Activated T-helper 17 cell treated with anti-CD3 and anti-CD28 coated beads, Interleukin-2, amount 50 U/mL, for 72 hours (primary cell): ENCODE results near the gene TRABD2A. TPM values are rescaled to one million over a fixed set of nuclear protein-coding genes. Genes with fewer than 3 reads are reported as not detected.
"Not testable (repeated sequence)": the region's sequence is repeated elsewhere in the genome, so short reads cannot be mapped to it uniquely, and the experiment has no call there.

ENCODE experiments used
- ATAC-seq: fragments of 150-1000 bp; cut with Tn5 transposase; replicated peaks from 2 replicates; pipeline ENCODE4 v1.10.0; 2021; ENCODE audit warnings: mild to moderate bottlenecking, moderate library complexity
- H3K27ac Mint-ChIP-seq: one replicate; pipeline ENCODE4 v1.8.0; 2022; ENCODE audit warnings: mixed read lengths
- H3K27me3 Mint-ChIP-seq: one replicate; pipeline ENCODE4 v1.8.0; 2022; ENCODE audit warnings: mixed read lengths
- H3K36me3 Mint-ChIP-seq: one replicate; pipeline ENCODE4 v1.8.0; 2022; ENCODE audit warnings: low read depth, mild to moderate bottlenecking, mixed read lengths
- H3K4me1 Mint-ChIP-seq: one replicate; pipeline ENCODE4 v1.8.0; 2022; ENCODE audit warnings: mixed read lengths
- H3K4me3 Mint-ChIP-seq: one replicate; pipeline ENCODE4 v1.8.0; 2022; ENCODE audit warnings: mild to moderate bottlenecking, mixed read lengths
- H3K9me3 Mint-ChIP-seq: one replicate; pipeline ENCODE4 v1.8.0; 2022; ENCODE audit warnings: mixed read lengths
- total RNA-seq, 2 donors: library from RNA; stranded (reverse); gene quantifications; one replicate each; pipeline ENCODE4 v1.2.3, GENCODE V29; 2022

Gene TRABD2A
- total RNA-seq, 2 donors from 2014 or later = 28.6 to 32.3 TPM

- Mint-ChIP-seq H3K9me3 (peaks cover 5% of the 10 kb centered on the region), H3K4me3 (peak overlapping the region; percentile 89), H3K4me1 (peaks cover 46% of the 10 kb centered on the region), H3K36me3 (peaks cover 20% of the 10 kb centered on the region), H3K27me3 (no peaks in the 10 kb centered on the region), H3K27ac (peak overlapping the region; percentile 86)
- ATAC-seq = no peak
Measured at GRCh38 chr2:84878896-84879583, 1.8 kb downstream of the TRABD2A start.

- H3K9me3 Mint-ChIP-seq = peaks cover 5% of the 10 kb centered on the region
- peaks cover 23% of the 10 kb centered on the region for H3K36me3 Mint-ChIP-seq
- H3K27me3 Mint-ChIP-seq = no peaks in the 10 kb centered on the region
- no peak for ATAC-seq
- H3K27ac Mint-ChIP-seq = peak overlapping the region; percentile 85
- H3K4me1 Mint-ChIP-seq = peaks cover 46% of the 10 kb centered on the region
- H3K4me3 Mint-ChIP-seq = peak overlapping the region; percentile 89
Measured at GRCh38 chr2:84878459-84878858, 2.4 kb downstream of the TRABD2A start.

GRCh38 chr2:84876369-84876768 is 4.5 kb downstream of the TRABD2A start:
- H3K27ac Mint-ChIP-seq = peak overlapping the region; percentile 85
- peak overlapping the region; percentile 89 for H3K4me3 Mint-ChIP-seq
- peaks cover 42% of the 10 kb centered on the region for H3K4me1 Mint-ChIP-seq
- peaks cover 5% of the 10 kb centered on the region for H3K9me3 Mint-ChIP-seq
- H3K27me3 Mint-ChIP-seq = no peaks in the 10 kb centered on the region
- no peak for ATAC-seq
- peaks cover 25% of the 10 kb centered on the region for H3K36me3 Mint-ChIP-seq

GRCh38 chr2:84875619-84876018 is 5.3 kb downstream of the TRABD2A start:
- peak overlapping the region; percentile 89 for H3K4me3 Mint-ChIP-seq
- H3K27ac Mint-ChIP-seq = peak overlapping the region; percentile 85
- not testable (repeated sequence) for ATAC-seq, H3K27me3 Mint-ChIP-seq, H3K9me3 Mint-ChIP-seq
- H3K4me1 Mint-ChIP-seq = peaks cover 45% of the 10 kb centered on the region
- peaks cover 27% of the 10 kb centered on the region for H3K36me3 Mint-ChIP-seq

- H3K4me3 Mint-ChIP-seq = peak overlapping the region; percentile 89
- peak overlapping the region; percentile 85 for H3K27ac Mint-ChIP-seq
- H3K4me1 Mint-ChIP-seq = peaks cover 49% of the 10 kb centered on the region
- H3K9me3 Mint-ChIP-seq = peaks cover 5% of the 10 kb centered on the region
- H3K36me3 Mint-ChIP-seq = peaks cover 27% of the 10 kb centered on the region
- ATAC-seq = no peak
- no peaks in the 10 kb centered on the region for H3K27me3 Mint-ChIP-seq
Measured at GRCh38 chr2:84875213-84875560, 5.7 kb downstream of the TRABD2A start.

GRCh38 chr2:84874381-84875212 is 6.3 kb downstream of the TRABD2A start:
- peak overlapping the region; percentile 85 for H3K27ac Mint-ChIP-seq
- peaks cover 31% of the 10 kb centered on the region for H3K36me3 Mint-ChIP-seq
- ATAC-seq = peak; percentile 62
- H3K9me3 Mint-ChIP-seq = peaks cover 5% of the 10 kb centered on the region
- H3K4me3 Mint-ChIP-seq = peak overlapping the region; percentile 89
- H3K27me3 Mint-ChIP-seq = no peaks in the 10 kb centered on the region
- peaks cover 53% of the 10 kb centered on the region for H3K4me1 Mint-ChIP-seq

- Mint-ChIP-seq H3K36me3 (peaks cover 37% of the 10 kb centered on the region), H3K4me1 (peaks cover 53% of the 10 kb centered on the region), H3K27ac (no peak overlapping the region), H3K27me3 (no peaks in the 10 kb centered on the region), H3K4me3 (peak overlapping the region; percentile 89), H3K9me3 (peaks cover 5% of the 10 kb centered on the region)
- no peak for ATAC-seq
Measured at GRCh38 chr2:84873350-84873749, 7.5 kb downstream of the TRABD2A start.

GRCh38 chr2:84872691-84873090 is 8.2 kb downstream of the TRABD2A start:
- Mint-ChIP-seq H3K27ac (peak overlapping the region; percentile 66), H3K36me3 (peaks cover 37% of the 10 kb centered on the region), H3K4me1 (peaks cover 48% of the 10 kb centered on the region)
- not testable (repeated sequence) for H3K4me3 Mint-ChIP-seq, ATAC-seq, H3K27me3 Mint-ChIP-seq, H3K9me3 Mint-ChIP-seq

GRCh38 chr2:84870306-84870705 is 10.6 kb downstream of the TRABD2A start:
- Mint-ChIP-seq H3K27me3 (no peaks in the 10 kb centered on the region), H3K4me1 (peaks cover 29% of the 10 kb centered on the region), H3K4me3 (peak overlapping the region; percentile 48), H3K36me3 (peaks cover 35% of the 10 kb centered on the region), H3K9me3 (peaks cover 5% of the 10 kb centered on the region), H3K27ac (peak overlapping the region; percentile 83)
- ATAC-seq = no peak

GRCh38 chr2:84868327-84868726 is 12.6 kb downstream of the TRABD2A start:
- H3K27me3 Mint-ChIP-seq, ATAC-seq, H3K4me3 Mint-ChIP-seq, H3K9me3 Mint-ChIP-seq: not testable (repeated sequence)
- peak overlapping the region; percentile 46 for H3K27ac Mint-ChIP-seq
- H3K4me1 Mint-ChIP-seq = peaks cover 26% of the 10 kb centered on the region
- H3K36me3 Mint-ChIP-seq = peaks cover 19% of the 10 kb centered on the region

- H3K4me1 Mint-ChIP-seq = peaks cover 39% of the 10 kb centered on the region
- peak overlapping the region; percentile 13 for H3K27ac Mint-ChIP-seq
- H3K9me3 Mint-ChIP-seq = no peaks in the 10 kb centered on the region
- ATAC-seq = no peak
- H3K4me3 Mint-ChIP-seq = no peak overlapping the region
- peaks cover 18% of the 10 kb centered on the region for H3K36me3 Mint-ChIP-seq
- H3K27me3 Mint-ChIP-seq = no peaks in the 10 kb centered on the region
Measured at GRCh38 chr2:84866122-84866521, 14.8 kb downstream of the TRABD2A start.

- Mint-ChIP-seq H3K27me3 (no peaks in the 10 kb centered on the region), H3K9me3 (no peaks in the 10 kb centered on the region), H3K4me3 (peak overlapping the region; percentile 35), H3K27ac (peak overlapping the region; percentile 75), H3K36me3 (peaks cover 13% of the 10 kb centered on the region), H3K4me1 (peaks cover 38% of the 10 kb centered on the region)
- ATAC-seq = peak; percentile 62
Measured at GRCh38 chr2:84865181-84865783, 15.6 kb downstream of the TRABD2A start.

GRCh38 chr2:84862006-84862405 is 18.9 kb downstream of the TRABD2A start:
- Mint-ChIP-seq H3K36me3 (no peaks in the 10 kb centered on the region), H3K27me3 (no peaks in the 10 kb centered on the region), H3K4me3 (peak overlapping the region; percentile 22)

GRCh38 chr2:84861539-84861938 is 19.3 kb downstream of the TRABD2A start:
- Mint-ChIP-seq H3K36me3 (peaks cover 3% of the 10 kb centered on the region), H3K27ac (peak overlapping the region; percentile 77), H3K9me3 (no peaks in the 10 kb centered on the region), H3K4me3 (peak overlapping the region; percentile 22), H3K4me1 (peaks cover 63% of the 10 kb centered on the region), H3K27me3 (no peaks in the 10 kb centered on the region)
- ATAC-seq = no peak

More at GRCh38 chr2:84862006-84862405, 18.9 kb downstream of the TRABD2A start:
- H3K4me1 Mint-ChIP-seq = peaks cover 59% of the 10 kb centered on the region
- peak overlapping the region; percentile 77 for H3K27ac Mint-ChIP-seq
- ATAC-seq = no peak
- H3K9me3 Mint-ChIP-seq = no peaks in the 10 kb centered on the region
